ENCODE measurements around the gene SLC2A1. TPM values are rescaled to one million over a fixed set of nuclear protein-coding genes. Genes with fewer than 3 reads are reported as not detected.

SLC2A1 gene
- total RNA-seq, 1 experiment from 2014 or later = 90.9 TPM

- no peaks in the 10 kb centered on the region for H3K27me3 ChIP-seq (ENCODE audit: control insufficient read depth, insufficient read depth, low read length)
Measured at GRCh38 chr1:42973799-42974198, 15.1 kb upstream of the SLC2A1 start.

DNA sequence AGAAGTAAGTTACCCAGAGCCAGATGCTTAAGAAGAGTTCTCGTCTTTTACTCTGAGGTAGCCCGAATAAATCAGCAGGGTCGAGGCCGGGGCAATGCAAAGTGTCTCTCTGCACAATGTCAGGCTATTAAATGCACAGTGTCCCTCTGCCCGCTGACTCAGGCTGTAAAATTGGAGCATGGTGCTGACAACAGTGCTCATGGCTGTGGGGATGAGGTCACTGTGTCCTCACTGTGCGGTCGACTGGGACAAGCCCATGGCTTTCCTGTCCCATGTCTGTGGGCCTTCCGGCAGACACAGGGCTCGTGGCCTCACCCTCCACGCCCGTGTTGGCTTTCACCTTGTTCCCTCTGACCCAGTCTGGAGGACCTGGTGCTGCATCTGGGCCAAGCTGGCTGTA is 14.6 kb upstream of the SLC2A1 start:
- DNase-seq = no peak
- Histone ChIP-seq H3K4me3 (ENCODE audit: insufficient read depth, low read depth, low read length) (no peak overlapping the region), H3K36me3 (replicated peaks; ENCODE audit: control insufficient read depth, insufficient read depth, low read length) (peaks cover 10% of the 10 kb centered on the region)

More at GRCh38 chr1:42973799-42974198, 15.1 kb upstream of the SLC2A1 start:
- no peak overlapping the region for H3K4me3 ChIP-seq (ENCODE audit: insufficient read depth, low read depth, low read length)
- peaks cover 10% of the 10 kb centered on the region for H3K36me3 ChIP-seq (replicated peaks; ENCODE audit: control insufficient read depth, insufficient read depth, low read length)
- no peak for DNase-seq

GRCh38 chr1:42971841-42972291 is 13.2 kb upstream of the SLC2A1 start:
- Histone ChIP-seq H3K4me3 (ENCODE audit: insufficient read depth, low read depth, low read length) (no peak overlapping the region), H3K36me3 (replicated peaks; ENCODE audit: control insufficient read depth, insufficient read depth, low read length) (peaks cover 10% of the 10 kb centered on the region), H3K27me3 (ENCODE audit: control insufficient read depth, insufficient read depth, low read length) (no peaks in the 10 kb centered on the region)
- no peak for DNase-seq

More for the DNA sequence above, 14.6 kb upstream of the SLC2A1 start:
- H3K27me3 ChIP-seq (ENCODE audit: control insufficient read depth, insufficient read depth, low read length) = no peaks in the 10 kb centered on the region

- DNase-seq = no peak
- Histone ChIP-seq H3K4me3 (ENCODE audit: insufficient read depth, low read depth, low read length) (no peak overlapping the region), H3K27me3 (ENCODE audit: control insufficient read depth, insufficient read depth, low read length) (no peaks in the 10 kb centered on the region), H3K36me3 (replicated peaks; ENCODE audit: control insufficient read depth, insufficient read depth, low read length) (peaks cover 7% of the 10 kb centered on the region)
Measured at GRCh38 chr1:42970143-42970542, 11.5 kb upstream of the SLC2A1 start.

DNA sequence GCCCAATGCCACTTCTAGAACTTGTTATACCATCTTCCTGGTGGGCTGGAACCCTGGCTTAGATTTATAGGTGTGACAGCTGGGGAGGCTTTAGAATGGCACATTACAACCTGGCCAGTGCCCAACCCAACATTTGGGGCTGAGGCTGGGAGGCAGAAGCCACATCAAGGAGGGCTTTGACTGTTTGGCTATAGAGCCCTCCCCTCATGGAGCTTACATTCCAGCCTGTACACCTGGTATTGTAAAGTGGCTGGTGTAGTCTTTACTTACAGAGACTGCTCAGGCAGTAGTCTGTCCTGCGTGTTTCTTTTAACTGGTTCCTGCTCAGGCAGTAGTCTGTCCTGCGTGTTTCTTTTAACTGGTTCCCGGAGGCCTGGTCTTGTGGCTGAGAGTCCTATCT is 10.0 kb upstream of the SLC2A1 start:
- DNase-seq = no peak
- Histone ChIP-seq H3K4me3 (ENCODE audit: insufficient read depth, low read depth, low read length) (no peak overlapping the region), H3K36me3 (replicated peaks; ENCODE audit: control insufficient read depth, insufficient read depth, low read length) (peaks cover 3% of the 10 kb centered on the region), H3K27me3 (ENCODE audit: control insufficient read depth, insufficient read depth, low read length) (no peaks in the 10 kb centered on the region)

GRCh38 chr1:42966688-42967612 is 8.3 kb upstream of the SLC2A1 start:
- H3K4me3 ChIP-seq (ENCODE audit: insufficient read depth, low read depth, low read length) = no peak overlapping the region
- peaks cover 3% of the 10 kb centered on the region for H3K36me3 ChIP-seq (replicated peaks; ENCODE audit: control insufficient read depth, insufficient read depth, low read length)
- peak; percentile 74 for DNase-seq
- no peaks in the 10 kb centered on the region for H3K27me3 ChIP-seq (ENCODE audit: control insufficient read depth, insufficient read depth, low read length)

GRCh38 chr1:42965378-42965777 is 6.7 kb upstream of the SLC2A1 start:
- DNase-seq = no peak
- no peaks in the 10 kb centered on the region; the same call in 1 of the 2 replicates for H3K27me3 ChIP-seq (ENCODE audit: control insufficient read depth, insufficient read depth, low read length)
- H3K36me3 ChIP-seq (replicated peaks; ENCODE audit: control insufficient read depth, insufficient read depth, low read length) = no peaks in the 10 kb centered on the region; the same call in 1 of the 2 replicates
- no peak overlapping the region for H3K4me3 ChIP-seq (ENCODE audit: insufficient read depth, low read depth, low read length)

DNA sequence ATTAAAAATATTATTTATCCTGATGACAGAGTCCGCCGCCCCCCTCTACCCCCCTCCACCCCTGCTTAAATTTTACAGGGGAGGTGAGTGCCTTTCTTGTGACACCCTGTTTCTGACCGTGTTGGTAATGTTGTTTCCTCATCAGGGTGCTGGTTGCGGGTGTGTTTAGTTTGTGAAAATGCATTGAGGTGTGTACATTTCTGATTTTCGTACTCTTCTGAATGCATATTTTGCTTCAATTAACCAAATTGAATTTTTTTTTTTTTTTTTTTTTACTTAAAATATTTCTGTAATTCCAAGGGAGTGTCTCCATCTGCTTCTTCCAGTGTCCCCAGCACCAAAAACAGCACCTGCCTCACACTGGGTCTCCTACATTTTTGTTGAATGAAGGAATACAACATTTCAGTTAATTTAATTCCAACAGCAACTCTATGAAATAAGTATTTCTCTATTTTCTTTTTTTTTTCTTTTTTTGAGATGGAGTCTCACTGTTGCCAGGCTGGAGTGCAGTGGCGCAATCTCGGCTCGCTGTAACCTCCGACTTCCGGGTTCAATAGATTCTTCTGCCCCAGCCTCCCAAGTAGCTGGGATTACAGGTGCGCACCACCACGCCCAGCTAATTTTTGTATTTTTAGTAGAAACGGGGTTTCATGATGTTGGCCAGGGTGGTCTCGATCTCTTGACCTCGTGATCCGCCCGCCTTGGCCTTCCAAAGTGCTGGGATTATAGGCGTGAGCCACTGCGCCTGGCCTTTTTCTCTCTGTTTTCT is 5.6 kb upstream of the SLC2A1 start:
- no peaks in the 10 kb centered on the region; the same call in 1 of the 2 replicates for H3K27me3 ChIP-seq (ENCODE audit: control insufficient read depth, insufficient read depth, low read length)
- H3K36me3 ChIP-seq (replicated peaks; ENCODE audit: control insufficient read depth, insufficient read depth, low read length) = no peaks in the 10 kb centered on the region; the same call in 1 of the 2 replicates
- no peak for DNase-seq
- H3K4me3 ChIP-seq (ENCODE audit: insufficient read depth, low read depth, low read length) = no peak overlapping the region

GRCh38 chr1:42963378-42964043 is 4.8 kb upstream of the SLC2A1 start:
- no peak overlapping the region for H3K4me3 ChIP-seq (ENCODE audit: insufficient read depth, low read depth, low read length)
- H3K27me3 ChIP-seq (ENCODE audit: control insufficient read depth, insufficient read depth, low read length) = no peaks in the 10 kb centered on the region; the same call in 1 of the 2 replicates
- H3K36me3 ChIP-seq (replicated peaks; ENCODE audit: control insufficient read depth, insufficient read depth, low read length) = no peaks in the 10 kb centered on the region; the same call in 1 of the 2 replicates
- DNase-seq = peak; percentile 48

GRCh38 chr1:42962641-42963377 is 4.1 kb upstream of the SLC2A1 start:
- H3K27me3 ChIP-seq (ENCODE audit: control insufficient read depth, insufficient read depth, low read length) = no peaks in the 10 kb centered on the region; the same call in 1 of the 2 replicates
- peak; percentile 80 for DNase-seq
- H3K4me3 ChIP-seq (ENCODE audit: insufficient read depth, low read depth, low read length) = no peak overlapping the region
- H3K36me3 ChIP-seq (replicated peaks; ENCODE audit: control insufficient read depth, insufficient read depth, low read length) = no peaks in the 10 kb centered on the region; the same call in 1 of the 2 replicates

- Histone ChIP-seq H3K27me3 (ENCODE audit: control insufficient read depth, insufficient read depth, low read length) (no peaks in the 10 kb centered on the region; the same call in 1 of the 2 replicates), H3K4me3 (ENCODE audit: insufficient read depth, low read depth, low read length) (no peak overlapping the region), H3K36me3 (replicated peaks; ENCODE audit: control insufficient read depth, insufficient read depth, low read length) (no peaks in the 10 kb centered on the region; the same call in 1 of the 2 replicates)
- DNase-seq = no peak
Measured at GRCh38 chr1:42961312-42962091, 2.8 kb upstream of the SLC2A1 start.

GRCh38 chr1:42960566-42961311 is 2.1 kb upstream of the SLC2A1 start:
- no peak for DNase-seq
- Histone ChIP-seq H3K36me3 (replicated peaks; ENCODE audit: control insufficient read depth, insufficient read depth, low read length) (peaks cover 2% of the 10 kb centered on the region), H3K27me3 (ENCODE audit: control insufficient read depth, insufficient read depth, low read length) (no peaks in the 10 kb centered on the region; the same call in 1 of the 2 replicates), H3K4me3 (ENCODE audit: insufficient read depth, low read depth, low read length) (no peak overlapping the region)

- no peak for DNase-seq
Measured at GRCh38 chr1:42960122-42960390, 1.4 kb upstream of the SLC2A1 start.

More at GRCh38 chr1:42960122-42960390, 1.4 kb upstream of the SLC2A1 start:
- H3K36me3 ChIP-seq (replicated peaks; ENCODE audit: control insufficient read depth, insufficient read depth, low read length) = peaks cover 7% of the 10 kb centered on the region
- H3K27me3 ChIP-seq (ENCODE audit: control insufficient read depth, insufficient read depth, low read length) = no peaks in the 10 kb centered on the region; the same call in 1 of the 2 replicates
- H3K4me3 ChIP-seq (ENCODE audit: insufficient read depth, low read depth, low read length) = no peak overlapping the region

Data from H7 (cell line).